Stimulated activated CD8-positive, alpha-beta memory T cell treated with anti-CD3 and anti-CD28 coated beads, Interleukin-15, amount 100 ng/mL, for 4 hours (primary cell): ENCODE data around the gene PTCHD4.

ENCODE experiments used
- DNase-seq, 2 donors: peaks; one replicate each; pipeline ENCODE4 v3.0.0-alpha.2; 2020; ENCODE audit warnings: low read depth in 2 of 2

Gene PTCHD4

GRCh38 chr6:48099713-48100587, 11.0 kb downstream of the PTCHD4 start:
- DNase-seq, result no peak

DNA sequence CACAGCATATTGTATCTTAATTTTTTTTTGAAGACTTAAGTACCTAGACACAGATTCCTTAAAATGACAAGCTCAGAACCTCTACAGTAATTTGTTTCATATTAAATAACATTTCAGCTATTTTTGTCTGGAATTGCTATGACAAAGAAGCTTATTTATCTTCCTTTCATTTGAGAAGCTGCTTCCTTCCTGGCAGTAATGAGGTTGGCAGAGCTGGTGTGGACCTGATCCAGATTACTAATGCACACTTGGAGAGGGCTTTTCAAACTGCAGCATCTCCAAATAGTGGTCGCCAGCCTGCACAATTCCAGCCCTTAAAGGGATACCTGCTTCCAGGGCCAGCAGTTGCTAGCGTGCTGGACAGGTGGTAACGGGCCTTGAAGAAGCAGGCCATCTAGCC, 12.1 kb downstream of the PTCHD4 start:
- no peak for DNase-seq

DNA sequence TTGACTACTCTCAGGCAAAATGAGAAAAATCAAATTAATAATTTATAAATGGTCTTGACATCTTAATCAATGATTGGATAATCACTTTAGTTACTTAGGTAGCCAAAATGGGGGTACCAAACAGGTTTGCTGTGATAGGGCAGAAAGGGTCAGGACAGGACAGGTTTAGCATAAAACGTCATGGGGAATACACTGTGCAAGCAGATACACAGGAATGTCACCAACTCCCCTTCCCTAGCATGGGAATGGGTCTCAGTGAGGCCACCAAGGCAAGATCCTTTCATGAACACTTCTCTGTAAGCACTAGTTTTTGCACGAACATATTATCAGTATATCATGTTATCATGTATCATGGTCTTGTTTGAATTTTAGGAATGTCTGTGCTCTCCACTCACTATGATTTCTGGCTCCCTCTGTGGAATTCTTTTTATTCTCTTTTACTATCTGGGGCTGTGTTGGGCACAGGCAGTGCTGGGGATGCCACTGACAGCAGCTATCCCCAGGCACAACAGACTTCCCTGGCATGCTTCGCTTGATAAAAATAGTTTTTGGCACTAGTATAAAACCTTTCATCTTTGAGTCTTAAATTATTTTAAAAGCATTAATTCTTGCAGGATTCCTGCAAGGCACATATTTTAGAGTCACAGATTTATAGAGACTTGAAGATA, 18.3 kb downstream of the PTCHD4 start:
- DNase-seq, result no peak

DNA sequence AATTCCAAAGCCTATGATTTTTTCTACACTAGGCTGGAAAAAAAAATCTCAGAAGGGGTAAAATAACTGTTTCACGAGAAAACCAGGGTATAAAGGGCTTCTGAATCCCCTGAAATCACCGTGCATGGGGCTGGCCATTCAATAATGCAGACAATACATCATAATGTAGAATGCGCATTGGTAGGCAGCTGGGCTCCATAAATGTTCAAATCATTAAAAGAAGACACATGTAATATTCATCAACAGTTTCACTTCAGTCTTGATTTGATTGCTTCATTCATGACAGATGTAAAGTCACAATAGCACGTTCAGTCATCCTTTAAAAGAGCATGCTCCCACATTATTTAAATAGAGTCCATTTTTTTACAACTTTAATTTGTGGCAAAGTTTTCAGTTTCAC, 20.5 kb downstream of the PTCHD4 start:
- no peak for DNase-seq

GRCh38 chr6:48087448-48087847, 23.5 kb downstream of the PTCHD4 start:
- no peak for DNase-seq

DNA sequence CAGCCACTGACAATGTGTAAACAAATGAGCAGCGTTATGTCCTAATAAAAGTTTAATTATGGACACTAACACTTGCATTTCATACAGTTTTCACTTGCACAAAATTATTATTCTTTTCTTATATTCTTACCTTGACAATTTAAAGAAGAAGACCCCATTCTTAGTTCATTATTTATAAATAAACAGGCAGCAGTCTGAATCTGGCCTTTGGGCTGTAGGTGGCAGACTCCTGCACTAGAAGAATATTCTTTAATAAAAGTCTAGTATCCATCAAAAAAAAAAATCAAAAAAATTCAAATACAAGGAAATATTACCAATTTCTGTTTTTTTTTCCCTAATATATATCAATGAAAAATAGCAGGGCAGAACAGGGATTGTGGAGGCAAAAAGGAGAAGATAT, 24.8 kb downstream of the PTCHD4 start:
- DNase-seq, result no peak

DNA sequence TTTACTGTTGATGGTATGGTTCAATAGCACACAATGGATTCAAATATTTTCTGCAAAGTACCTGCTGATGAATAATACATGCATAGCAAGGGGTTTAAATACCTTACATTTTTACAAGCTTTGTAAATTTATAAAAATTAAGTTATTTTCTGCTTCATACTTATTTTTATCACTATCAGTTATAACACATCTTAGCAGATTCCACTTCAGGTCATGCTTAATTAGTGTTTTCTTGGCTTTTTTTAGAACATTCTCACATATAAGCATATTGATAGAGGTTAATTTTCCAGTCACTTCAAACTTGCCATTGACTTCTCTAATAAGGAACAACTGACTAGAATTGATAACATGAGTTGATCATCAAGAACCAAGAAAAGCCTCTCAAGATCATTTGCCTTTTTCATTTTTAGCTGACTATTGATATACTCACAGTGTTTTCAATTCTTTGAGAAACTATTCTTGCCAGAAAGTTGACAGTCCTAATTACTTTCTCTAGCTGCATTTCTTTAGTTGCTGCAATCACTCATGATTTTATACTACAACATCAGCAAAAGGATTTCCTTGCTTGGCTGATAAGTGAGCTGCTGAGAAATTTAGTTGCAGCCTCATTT, 25.8 kb downstream of the PTCHD4 start:
- DNase-seq, result no peak

DNA sequence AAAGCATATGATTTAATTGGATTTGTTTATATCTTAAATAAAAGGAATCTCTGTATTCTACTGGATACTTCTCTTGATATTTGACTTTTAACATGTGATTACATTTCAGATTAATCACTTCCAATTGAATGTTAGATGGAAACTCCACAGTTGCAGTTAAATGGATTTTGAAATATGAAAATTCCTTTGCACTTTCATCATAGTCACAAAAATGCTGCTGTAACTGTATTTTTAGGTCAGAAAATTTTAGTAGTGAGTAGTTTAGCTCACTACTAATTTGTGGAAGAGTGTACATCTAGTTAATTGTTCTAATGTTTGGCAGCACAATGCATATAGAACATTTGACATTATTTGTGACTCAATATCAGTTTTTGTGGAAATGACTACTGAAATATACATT, 26.8 kb downstream of the PTCHD4 start:
- no peak for DNase-seq

DNA sequence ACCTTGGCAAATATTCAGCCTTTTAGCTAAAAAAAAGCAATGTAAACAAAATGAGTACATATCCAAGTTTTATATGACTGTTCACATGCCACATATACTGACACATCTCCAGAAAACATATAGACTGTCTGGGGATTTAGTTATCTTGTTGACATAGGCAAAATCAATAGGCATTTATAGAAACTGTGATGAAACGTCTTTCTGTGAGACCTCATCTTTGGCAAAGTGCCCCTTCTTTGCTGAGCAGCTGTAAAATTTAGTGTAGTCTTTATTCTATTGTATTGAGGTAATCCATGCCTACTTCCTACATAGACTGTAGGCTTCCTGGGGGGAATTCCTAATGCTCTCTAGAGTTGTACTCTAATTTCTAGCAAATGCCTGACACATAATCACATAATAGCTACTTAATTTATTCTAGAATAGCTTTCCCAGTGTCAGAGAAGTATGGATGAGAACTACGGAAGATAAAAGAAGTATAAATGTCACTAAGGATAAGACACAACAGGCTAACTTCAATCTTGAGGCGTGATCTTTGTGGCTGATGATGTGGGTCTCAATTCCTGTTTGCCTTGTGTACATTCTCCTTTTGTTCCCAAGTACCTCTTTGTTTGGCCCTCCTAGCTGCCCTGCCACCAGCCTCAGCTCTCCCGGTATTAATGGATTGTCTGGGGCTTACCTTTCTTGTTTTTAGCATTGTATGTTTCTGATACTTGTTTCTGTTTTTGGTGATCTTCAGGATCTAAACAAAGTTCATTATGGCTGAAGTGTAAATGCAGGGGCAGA, 30.6 kb downstream of the PTCHD4 start:
- no peak for DNase-seq

DNA sequence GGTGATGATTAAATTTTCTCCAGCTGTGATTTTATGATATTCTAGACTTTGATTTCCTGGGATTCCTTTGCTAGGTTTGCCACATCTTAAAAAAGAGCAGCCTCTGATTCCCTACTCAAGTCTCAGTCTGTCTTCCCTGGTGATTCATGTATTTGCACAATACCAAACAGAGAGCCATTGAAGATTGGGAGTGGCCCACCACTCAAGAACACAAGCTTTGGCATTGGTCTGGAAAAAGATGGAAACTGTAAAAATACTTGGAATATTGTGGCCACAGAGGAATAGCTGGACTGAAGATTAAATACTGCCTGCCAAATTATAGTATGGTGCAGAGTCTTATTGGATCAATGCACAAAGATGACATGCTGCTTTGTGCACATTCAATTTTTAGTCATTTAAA, 32.9 kb downstream of the PTCHD4 start:
- no peak for DNase-seq

DNA sequence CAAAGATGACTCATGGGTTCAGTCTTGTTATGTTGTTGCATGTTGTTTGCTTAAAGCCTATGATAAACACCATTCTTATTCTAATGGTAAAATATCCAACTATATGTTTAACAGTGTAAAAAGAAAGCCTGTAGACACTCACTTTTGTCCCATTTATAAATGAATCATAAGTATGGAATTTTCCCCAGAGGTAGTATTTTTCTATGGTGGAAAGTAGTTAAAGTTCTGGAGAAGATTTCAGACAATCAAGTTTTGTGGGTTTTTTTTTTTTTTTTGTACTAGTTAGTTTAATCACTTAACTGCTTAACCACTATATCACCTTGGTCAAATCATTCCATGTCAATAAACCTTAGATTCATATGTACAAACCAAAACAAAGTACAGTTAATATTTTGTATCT, 35.8 kb downstream of the PTCHD4 start:
- DNase-seq, result no peak

DNA sequence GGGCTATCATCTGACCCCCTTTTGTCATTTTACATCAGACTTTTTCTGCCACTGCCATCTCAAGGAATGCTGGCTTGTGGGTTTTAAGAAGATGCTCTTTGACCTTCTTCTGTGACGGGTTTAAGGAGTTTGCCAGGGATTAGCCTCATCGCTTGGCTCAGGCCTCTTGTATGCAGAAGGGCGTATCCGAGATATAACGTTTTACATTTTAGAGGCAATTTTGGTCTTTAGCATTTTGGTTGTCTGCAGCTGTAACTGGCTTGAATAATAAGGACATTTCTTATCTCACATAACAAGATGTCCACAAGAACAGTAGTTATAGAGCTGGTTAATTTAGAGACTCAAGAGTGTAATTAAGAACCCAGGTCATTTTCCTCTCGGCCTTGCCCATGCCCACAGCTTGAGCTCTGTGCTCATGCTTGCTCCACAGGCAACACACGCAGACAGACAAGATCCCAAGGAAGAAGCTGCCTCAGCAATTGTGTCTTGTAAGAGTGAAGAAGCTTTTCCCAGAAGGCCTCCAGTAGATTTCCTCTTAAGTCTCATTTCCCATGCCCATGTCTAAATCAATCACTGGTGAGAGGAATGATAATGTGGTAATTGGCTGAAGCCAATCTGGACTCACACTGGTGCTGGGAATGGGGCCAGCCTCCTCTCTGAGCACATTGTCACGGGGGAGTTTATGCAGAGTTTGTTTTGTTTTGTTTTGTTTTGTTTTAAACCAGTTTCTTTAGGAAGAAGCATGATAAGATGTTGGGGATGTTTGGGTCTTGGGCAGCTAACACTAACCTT, 36.8 kb downstream of the PTCHD4 start:
- DNase-seq, result no peak

DNA sequence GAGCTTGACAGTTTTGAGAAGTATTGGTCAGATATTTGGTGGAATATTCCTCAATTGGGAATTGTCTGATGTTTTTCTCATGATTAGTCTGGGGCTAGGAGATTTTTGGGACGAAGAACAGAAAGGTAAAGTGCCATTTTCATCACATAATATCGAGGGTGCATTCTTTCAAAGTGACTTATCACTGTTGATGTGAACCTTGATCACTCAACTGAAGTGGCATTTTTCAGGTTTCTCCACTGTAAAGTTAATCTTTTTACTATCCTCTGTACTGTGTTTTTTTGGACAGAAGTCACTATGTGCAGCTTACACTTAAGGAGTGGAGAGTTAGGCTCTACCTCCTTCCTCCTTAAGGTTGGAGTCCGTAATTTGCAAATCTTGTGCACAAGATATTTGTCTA, 39.2 kb downstream of the PTCHD4 start:
- DNase-seq, result no peak

GRCh38 chr6:48069280-48069679, 41.7 kb downstream of the PTCHD4 start:
- no peak for DNase-seq

DNA sequence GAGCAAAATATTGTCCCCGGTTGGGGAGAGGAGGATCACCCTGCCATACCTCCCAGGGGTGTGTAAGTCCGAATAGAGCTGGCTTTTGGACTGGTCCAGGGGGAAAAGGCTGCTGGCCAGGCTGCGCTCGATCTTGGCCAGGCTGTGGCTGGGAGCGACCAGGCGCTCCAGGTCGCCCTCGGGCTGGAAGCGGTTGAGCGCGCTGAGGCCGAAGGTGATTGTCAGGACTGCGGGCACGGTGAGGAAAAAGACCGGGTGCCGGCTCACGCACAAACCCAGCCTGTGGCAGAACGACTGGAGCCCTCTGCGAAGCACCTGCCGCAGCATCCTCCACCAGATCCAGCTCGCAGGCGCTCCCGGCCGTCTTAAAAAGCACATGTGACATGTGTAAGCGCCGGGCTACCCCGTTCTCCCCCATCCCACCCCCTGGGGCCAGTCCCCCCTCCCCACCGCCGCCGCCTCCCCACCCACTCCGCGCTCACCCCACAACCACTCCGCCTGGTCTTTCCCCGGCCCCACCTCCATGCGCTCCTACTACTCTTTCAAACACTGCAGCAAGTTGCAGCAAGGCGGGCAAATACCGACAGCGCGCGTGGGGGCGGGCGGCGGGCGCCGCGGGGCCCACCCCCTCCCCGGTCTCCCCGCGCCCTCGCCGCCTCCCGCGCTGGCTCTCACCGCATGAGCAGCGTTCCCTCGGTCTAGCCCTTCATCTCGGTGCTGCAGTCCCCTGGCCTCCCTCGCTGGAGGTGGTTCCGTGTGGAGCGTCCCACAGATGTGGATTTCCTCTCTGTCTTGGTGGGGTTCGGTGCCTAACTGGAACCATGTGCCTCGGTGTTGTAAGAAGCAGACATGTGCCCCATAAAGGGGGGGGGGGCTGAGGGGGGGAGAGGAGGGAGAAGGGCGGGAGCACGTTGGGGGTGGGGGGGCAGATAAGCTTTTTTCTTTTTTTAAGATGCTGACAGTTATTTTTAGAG, 42.4 kb downstream of the PTCHD4 start:
- no peak for DNase-seq

DNA sequence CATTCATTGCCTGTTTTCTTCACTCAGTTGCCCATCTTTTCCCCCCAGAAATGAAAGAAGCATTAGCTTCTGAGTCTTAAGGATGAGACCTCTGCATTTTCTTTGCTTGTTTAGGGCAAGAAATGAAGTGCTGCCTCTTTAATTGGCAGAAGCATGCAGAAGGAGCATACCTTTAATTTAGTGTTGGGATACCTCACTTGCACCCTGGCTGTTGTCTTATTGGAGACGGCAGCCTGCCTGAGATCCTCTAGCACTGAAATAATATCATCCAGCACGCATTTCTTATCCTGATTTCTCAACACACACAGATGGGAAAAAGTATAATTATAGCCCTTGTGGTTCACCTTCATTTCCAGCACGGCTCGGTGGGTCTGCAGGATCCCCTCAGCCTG, 43.1 kb downstream of the PTCHD4 start:
- no peak for DNase-seq

GRCh38 chr6:48067148-48067712, 43.8 kb downstream of the PTCHD4 start:
- DNase-seq, result no peak

DNA sequence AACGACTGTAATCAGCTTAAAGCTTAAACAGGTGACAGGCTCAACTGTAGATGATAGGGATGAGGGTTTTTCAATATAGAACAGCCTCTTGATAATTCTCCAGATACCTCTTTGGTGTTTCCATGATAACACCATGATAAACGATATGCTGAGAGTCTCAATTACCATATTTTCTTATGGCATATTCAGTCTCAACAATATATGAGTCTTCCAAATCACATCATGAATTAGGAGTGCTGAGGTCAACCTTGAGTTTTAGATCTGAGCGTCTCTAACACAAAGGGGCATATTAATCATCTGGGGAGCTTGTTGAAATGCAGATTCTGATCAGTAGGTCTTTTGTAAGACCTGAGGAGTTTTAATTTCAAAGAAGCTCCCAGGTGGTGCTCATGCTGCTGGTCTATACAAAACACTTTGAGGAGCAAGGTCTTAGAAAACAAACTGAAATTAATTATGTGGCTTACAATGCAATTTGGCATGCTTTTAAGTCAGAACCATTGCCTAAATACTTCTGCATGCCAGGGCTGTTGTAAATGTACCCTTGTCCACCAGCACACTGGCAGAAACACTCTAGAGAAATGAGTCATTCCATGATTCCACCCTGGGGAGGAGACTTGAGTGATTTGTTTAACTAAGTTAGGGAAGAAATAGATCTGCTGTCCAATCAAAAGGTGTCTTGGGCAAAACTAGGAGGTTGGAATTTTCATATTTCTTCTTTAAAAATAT, 49.6 kb downstream of the PTCHD4 start:
- DNase-seq, result no peak
